Measurements from ENCODE around the gene IRAG1.

The IRAG1 gene

GRCh38 chr11:10716122-10716521 lies 22.6 kb upstream of the IRAG1 start:
- POLR2A ChIA-PET, result no interaction called here
- H3K36me3 ChIP-seq (ENCODE audit: control insufficient read depth in 2 of 2, insufficient read depth in 1 of 2, low read length in 2 of 2), result no peaks in the 10 kb centered on the region
- no peak for TF ChIP-seq ZEB2 (tag by site-specific recombination; IDR thresholded peaks at IDR 0.05)
- TF ChIP-seq ZNF623 (tag by site-specific recombination; IDR thresholded peaks at IDR 0.05), result no peak
- TF ChIP-seq ZNF366 (tag by site-specific recombination; conservative IDR thresholded peaks at IDR 0.05), result no peak
- TF ChIP-seq ZBTB1 (tag by site-specific recombination; IDR thresholded peaks at IDR 0.05), result no peak
- no peak for TF ChIP-seq ZFP41 (tag by site-specific recombination; IDR thresholded peaks at IDR 0.05; ENCODE audit: borderline replicate concordance)
- TF ChIP-seq MYNN (tag by site-specific recombination; IDR thresholded peaks at IDR 0.05; ENCODE audit: borderline replicate concordance), result no peak
- TF ChIP-seq KLF17 (tag by site-specific recombination; IDR thresholded peaks at IDR 0.05), result no peak
- no peak for TF ChIP-seq ZNF48 (tag by site-specific recombination; IDR thresholded peaks at IDR 0.05)
- TF ChIP-seq BCL6B (tag by site-specific recombination; IDR thresholded peaks at IDR 0.05), result peak; percentile 55; the same call in 1 of the 2 replicates
- no peak for TF ChIP-seq ZNF692 (tag by site-specific recombination; IDR thresholded peaks at IDR 0.05)
- TF ChIP-seq KLF8 (tag by site-specific recombination; IDR thresholded peaks at IDR 0.05), result no peak
- no peak for TF ChIP-seq ZNF140 (tag by site-specific recombination; IDR thresholded peaks at IDR 0.05)
- peak; percentile 52 for TF ChIP-seq ZBTB17 (tag by site-specific recombination; IDR thresholded peaks at IDR 0.05)
- TF ChIP-seq TCF7L2 (IDR thresholded peaks at IDR 0.05; ENCODE audit: borderline replicate concordance, low read depth, low read length), result no peak
- CTCF ChIA-PET, result no interaction called here
- no peaks in the 10 kb centered on the region for H3K4me1 ChIP-seq (ENCODE audit: control insufficient read depth, insufficient read depth, low read length)
- no peaks in the 10 kb centered on the region for H3K9me3 ChIP-seq (ENCODE audit: control insufficient read depth, insufficient read depth, low read depth, low read length)
- H3K27ac ChIP-seq (ENCODE audit: extremely low read depth, low read depth, low read length), result no peak overlapping the region
- H3K4me3 ChIP-seq (ENCODE audit: low read depth, low read length), result no peak overlapping the region

GRCh38 chr11:10715571-10715970 lies 22.0 kb upstream of the IRAG1 start:
- TF ChIP-seq KLF17 (tag by site-specific recombination; IDR thresholded peaks at IDR 0.05), result no peak
- no peak for TF ChIP-seq ZNF544 (tag by site-specific recombination; IDR thresholded peaks at IDR 0.05)
- TF ChIP-seq ZNF529 (tag by site-specific recombination; IDR thresholded peaks at IDR 0.05; ENCODE audit: insufficient replicate concordance), result no peak
- TF ChIP-seq ZNF621 (tag by site-specific recombination; IDR thresholded peaks at IDR 0.05), result no peak
- ChIA-PET CTCF (no interaction called here), POLR2A (no interaction called here)
- no peak overlapping the region for H3K4me3 ChIP-seq (ENCODE audit: low read depth, low read length)
- H3K9me3 ChIP-seq (ENCODE audit: control insufficient read depth, insufficient read depth, low read depth, low read length), result no peaks in the 10 kb centered on the region
- H3K27ac ChIP-seq (ENCODE audit: extremely low read depth, low read depth, low read length), result no peak overlapping the region
- H3K36me3 ChIP-seq (ENCODE audit: control insufficient read depth in 2 of 2, insufficient read depth in 1 of 2, low read length in 2 of 2), result no peaks in the 10 kb centered on the region
- H3K4me1 ChIP-seq (ENCODE audit: control insufficient read depth, insufficient read depth, low read length), result no peaks in the 10 kb centered on the region
